Activated B cell treated with CpG ODN at 0.5 μM for 24 hours (primary cell): ENCODE data around the gene PHTF1. TPM values are rescaled to one million over a fixed set of nuclear protein-coding genes. Genes with fewer than 3 reads are reported as not detected.
A peak's percentile ranks its signal among the peaks of the same experiment; 100 is the strongest.

ENCODE experiments used
- ATAC-seq: fragments of 200-7000 bp; cut with Tn5 transposase; one replicate; pipeline ENCODE4 v1.10.0; 2021; ENCODE audit warnings: low read depth, mild to moderate bottlenecking, moderate library complexity
- CTCF ChIA-PET: fragments of 350-600 bp; sonication (Branson Sonifier 250); formaldehyde crosslinking; loops from one replicate; lab custom pipeline; 2021; ENCODE audit warnings: antibody characterized with exemption; lab: Charles Lee
- POLR2A ChIA-PET: fragments of 350-600 bp; sonication (Branson Sonifier 250); formaldehyde crosslinking; loops from one replicate; lab custom pipeline; 2021; ENCODE audit warnings: antibody characterized with exemption; lab: Charles Lee
- DNase-seq: peaks from one replicate; pipeline ENCODE4 v3.0.0; 2022
- H3K27ac Mint-ChIP-seq: one replicate; pipeline ENCODE4 v1.8.0; 2020; ENCODE audit warnings: mixed read lengths
- H3K27me3 Mint-ChIP-seq: one replicate; pipeline ENCODE4 v1.8.0; 2021; ENCODE audit warnings: mixed read lengths
- H3K36me3 Mint-ChIP-seq: one replicate; pipeline ENCODE4 v1.8.0; 2021; ENCODE audit warnings: low read depth, mixed read lengths
- H3K4me1 Mint-ChIP-seq: one replicate; pipeline ENCODE4 v1.8.0; 2021; ENCODE audit warnings: mixed read lengths
- H3K4me3 Mint-ChIP-seq: one replicate; pipeline ENCODE4 v1.8.0; 2020; ENCODE audit warnings: mild to moderate bottlenecking, mixed read lengths
- H3K9me3 Mint-ChIP-seq: one replicate; pipeline ENCODE4 v1.8.0; 2020; ENCODE audit warnings: mixed read lengths
- intact Hi-C: fragments of 100-400 bp; cut with micrococcal nuclease; formaldehyde crosslinking; loops from one replicate; pipeline ENCODE4 v1.15.1; 2024
- total RNA-seq: library from RNA; stranded (reverse); gene quantifications from 2 replicates; pipeline ENCODE4 v1.2.3, GENCODE V29; 2022
- TF ChIP-seq, protein P1 (sequence below): fragments of 200-600 bp; IDR thresholded peaks from one replicate; pipeline ENCODE4 v1.8.0; 2022; ENCODE audit warnings: antibody characterized with exemption, mild to moderate bottlenecking

PHTF1 gene
- total RNA-seq, 1 donor from 2014 or later: 25.0 TPM

DNA sequence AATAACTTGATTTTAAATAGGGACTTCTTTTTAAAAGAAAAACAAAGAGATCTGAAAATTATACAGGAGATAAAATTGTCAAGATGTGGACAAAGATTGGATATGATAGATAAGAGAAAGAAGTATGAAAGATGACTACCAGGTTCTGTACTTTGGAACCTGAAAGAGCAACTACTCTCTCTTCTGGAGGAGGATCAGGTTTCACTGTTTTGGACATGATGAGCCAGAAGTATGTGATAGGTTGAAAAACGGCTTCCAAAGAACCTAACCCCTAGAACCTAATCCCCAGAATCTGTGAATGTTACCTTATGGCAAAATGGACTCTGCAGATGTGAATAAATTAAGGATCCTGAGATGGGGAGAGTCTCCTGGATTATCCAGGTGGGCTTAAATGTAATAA, 26.8 kb upstream of the PHTF1 start:
- ChIA-PET POLR2A (interaction anchor here (0.6 kb wide), 3 partner anchors 22 to 30 kb away, joined by 3 to 9 read pairs (median 5); no protein-coding TSS in a partner anchor), CTCF (no interaction called here)
- peaks cover 34% of the 10 kb centered on the region for H3K36me3 Mint-ChIP-seq
- ATAC-seq (no peak), DNase-seq (no peak)
- no peak overlapping the region for H3K4me3 Mint-ChIP-seq
- H3K27me3 Mint-ChIP-seq: no peaks in the 10 kb centered on the region
- intact Hi-C loops: no loop called here
- H3K9me3 Mint-ChIP-seq: no peaks in the 10 kb centered on the region
- peak overlapping the region; percentile 8 for H3K27ac Mint-ChIP-seq
- H3K4me1 Mint-ChIP-seq: peaks cover 24% of the 10 kb centered on the region
- TF ChIP-seq, protein P1, sequence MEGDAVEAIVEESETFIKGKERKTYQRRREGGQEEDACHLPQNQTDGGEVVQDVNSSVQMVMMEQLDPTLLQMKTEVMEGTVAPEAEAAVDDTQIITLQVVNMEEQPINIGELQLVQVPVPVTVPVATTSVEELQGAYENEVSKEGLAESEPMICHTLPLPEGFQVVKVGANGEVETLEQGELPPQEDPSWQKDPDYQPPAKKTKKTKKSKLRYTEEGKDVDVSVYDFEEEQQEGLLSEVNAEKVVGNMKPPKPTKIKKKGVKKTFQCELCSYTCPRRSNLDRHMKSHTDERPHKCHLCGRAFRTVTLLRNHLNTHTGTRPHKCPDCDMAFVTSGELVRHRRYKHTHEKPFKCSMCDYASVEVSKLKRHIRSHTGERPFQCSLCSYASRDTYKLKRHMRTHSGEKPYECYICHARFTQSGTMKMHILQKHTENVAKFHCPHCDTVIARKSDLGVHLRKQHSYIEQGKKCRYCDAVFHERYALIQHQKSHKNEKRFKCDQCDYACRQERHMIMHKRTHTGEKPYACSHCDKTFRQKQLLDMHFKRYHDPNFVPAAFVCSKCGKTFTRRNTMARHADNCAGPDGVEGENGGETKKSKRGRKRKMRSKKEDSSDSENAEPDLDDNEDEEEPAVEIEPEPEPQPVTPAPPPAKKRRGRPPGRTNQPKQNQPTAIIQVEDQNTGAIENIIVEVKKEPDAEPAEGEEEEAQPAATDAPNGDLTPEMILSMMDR: no peak

DNA sequence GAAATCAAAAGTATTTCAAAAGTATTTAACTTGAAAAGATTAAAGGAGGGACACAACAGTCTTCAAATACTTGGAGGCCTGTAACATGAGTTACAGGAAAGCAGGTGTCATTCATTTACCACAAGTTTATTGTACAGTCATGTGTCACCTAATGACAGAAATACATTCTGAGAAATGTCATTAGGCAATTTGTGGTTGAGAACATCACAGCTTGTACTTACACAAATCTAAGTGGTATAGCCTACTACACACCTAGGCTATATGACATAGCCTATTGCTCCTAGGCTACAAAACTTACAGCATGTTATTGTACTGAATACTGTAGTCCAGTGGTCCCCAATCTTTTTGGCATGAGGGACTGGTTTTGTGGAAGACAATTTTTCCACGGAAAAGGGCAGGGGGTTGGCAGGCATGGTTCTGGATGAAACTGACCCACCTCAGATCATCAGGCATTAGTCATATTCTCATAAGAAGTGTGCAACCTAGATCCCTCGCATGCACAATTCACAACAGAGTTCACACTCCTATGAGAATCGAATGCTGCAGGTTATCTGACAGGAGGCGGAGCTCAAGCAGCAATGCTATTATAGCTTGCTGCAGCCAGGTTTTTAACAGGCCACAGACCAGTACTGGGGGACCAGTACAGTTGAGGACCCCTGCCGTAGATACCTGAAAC, 25.0 kb upstream of the PHTF1 start:
- H3K9me3 Mint-ChIP-seq: no peaks in the 10 kb centered on the region
- H3K4me1 Mint-ChIP-seq: peaks cover 27% of the 10 kb centered on the region
- no peaks in the 10 kb centered on the region for H3K27me3 Mint-ChIP-seq
- peaks cover 20% of the 10 kb centered on the region for H3K36me3 Mint-ChIP-seq
- peak overlapping the region; percentile 5 for H3K4me3 Mint-ChIP-seq
- intact Hi-C loops: no loop called here
- no peak for ATAC-seq
- ChIA-PET CTCF (interaction anchor here (0.6 kb wide), 1 partner anchor 13 kb away, joined by 3 read pairs; no protein-coding TSS in a partner anchor), POLR2A (interaction anchor here (1.1 to 3.0 kb wide), 2 partner anchors 24 to 145 kb away, joined by 3 to 14 read pairs; partner anchors contain the start of genes HIPK1 and PHTF1)
- DNase-seq: no peak
- TF ChIP-seq, protein P1: no peak
- H3K27ac Mint-ChIP-seq: peak overlapping the region; percentile 59

DNA sequence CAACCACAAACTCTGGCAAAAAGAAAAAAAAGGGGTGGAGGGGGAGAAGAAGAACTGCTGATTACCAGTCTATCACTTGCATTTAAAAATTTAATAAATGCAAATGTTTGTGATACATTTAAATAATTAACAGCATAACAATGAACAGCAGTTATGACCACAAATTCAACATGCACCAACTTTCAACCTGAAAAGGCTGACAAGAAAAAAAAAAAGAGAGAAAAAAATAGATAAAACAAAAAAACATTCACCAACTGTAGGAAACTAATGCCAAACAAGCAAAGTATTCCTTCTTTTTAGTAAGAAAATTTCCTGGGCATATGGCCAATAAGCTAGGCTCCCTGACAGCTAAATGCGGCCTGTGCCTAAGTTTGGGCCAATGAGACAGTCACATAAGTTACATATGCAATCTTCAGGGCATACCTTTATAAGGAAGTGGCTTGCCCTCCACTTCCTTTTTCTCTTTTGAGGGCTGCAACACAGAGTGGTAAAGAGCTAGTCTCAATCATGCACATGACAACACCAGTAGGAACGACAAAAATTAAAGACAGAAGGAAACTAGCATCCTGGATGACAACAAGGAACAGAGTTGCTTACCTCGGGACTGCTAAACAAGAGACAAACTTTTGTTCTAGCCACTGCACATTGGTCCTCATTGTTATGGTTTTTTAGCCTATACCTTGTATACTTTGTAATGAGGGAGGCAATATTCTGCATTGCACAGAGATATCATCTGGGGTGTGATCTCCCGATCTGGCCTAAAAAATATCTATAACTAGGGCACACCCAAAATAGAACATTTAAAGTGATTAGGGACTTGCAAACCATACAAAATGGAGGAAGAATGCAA, 24.2 kb upstream of the PHTF1 start:
- peak; percentile 99 for ATAC-seq
- POLR2A ChIA-PET: interaction anchor here (1.1 to 3.0 kb wide), 2 partner anchors 24 to 146 kb away, joined by 3 to 14 read pairs; partner anchors contain the start of genes HIPK1 and PHTF1
- Mint-ChIP-seq H3K9me3 (no peaks in the 10 kb centered on the region), H3K36me3 (peaks cover 15% of the 10 kb centered on the region), H3K4me1 (peaks cover 32% of the 10 kb centered on the region), H3K27ac (peak overlapping the region; percentile 59), H3K27me3 (no peaks in the 10 kb centered on the region), H3K4me3 (peak overlapping the region; percentile 5)
- intact Hi-C loops: loop anchor here (1.0 to 2.0 kb wide), 4 partner anchors 10 to 29 kb away; partner anchors contain the start of genes PHTF1 and RSBN1
- CTCF ChIA-PET: interaction anchor here (0.6 kb wide), 1 partner anchor 12 kb away, joined by 3 read pairs; no protein-coding TSS in a partner anchor
- DNase-seq: no peak
- TF ChIP-seq, protein P1: no peak

DNA sequence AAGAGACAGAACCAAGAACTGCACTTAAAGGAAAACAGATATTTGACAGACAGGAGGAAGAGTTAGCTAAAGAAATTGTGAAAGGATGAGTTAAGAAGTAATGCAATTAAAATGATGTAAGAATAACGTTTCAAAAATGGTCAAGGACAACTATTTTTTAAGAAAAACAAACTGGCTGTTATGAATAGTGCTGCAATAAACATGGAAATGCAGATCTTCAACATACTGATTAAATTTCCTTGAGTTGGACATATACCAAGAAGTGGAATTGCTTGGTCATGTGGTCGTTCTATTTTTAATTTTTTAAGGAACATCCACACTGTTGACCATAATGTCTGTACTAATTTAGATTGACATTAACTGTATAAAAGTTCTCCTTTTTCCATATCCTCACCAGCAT, 23.1 kb upstream of the PHTF1 start:
- intact Hi-C loops: loop anchor here (2.0 kb wide), 1 partner anchor 14 kb away; no protein-coding TSS in a partner anchor
- TF ChIP-seq, protein P1: no peak
- no peak for DNase-seq
- no peak for ATAC-seq
- ChIA-PET POLR2A (interaction anchor here (1.1 kb wide), 1 partner anchor 23 kb away, joined by 4 read pairs; the partner anchor contains the start of gene PHTF1), CTCF (no interaction called here)
- no peaks in the 10 kb centered on the region for H3K9me3 Mint-ChIP-seq
- peaks cover 32% of the 10 kb centered on the region for H3K4me1 Mint-ChIP-seq
- peaks cover 18% of the 10 kb centered on the region for H3K36me3 Mint-ChIP-seq
- H3K27me3 Mint-ChIP-seq: no peaks in the 10 kb centered on the region
- no peak overlapping the region for H3K27ac Mint-ChIP-seq
- no peak overlapping the region for H3K4me3 Mint-ChIP-seq
